C4-2B (cell line): ENCODE data around the gene OOSP4B.

Experiments
- ZFX ChIP-seq: fragments of 450-650 bp; IDR thresholded peaks from 2 replicates; pipeline ENCODE4 v1.6.1; 2017
- TF ChIP-seq, protein P1 (sequence below): fragments of 450-650 bp; conservative IDR thresholded peaks from 2 replicates; pipeline ENCODE4 v1.5.1; 2017; ENCODE audit warnings: mild to moderate bottlenecking

GRCh38 chr11:60056349-60056969 is 39.5 kb downstream of the OOSP4B start, which contains the start of gene MS4A3:
- TF ChIP-seq, protein P1, sequence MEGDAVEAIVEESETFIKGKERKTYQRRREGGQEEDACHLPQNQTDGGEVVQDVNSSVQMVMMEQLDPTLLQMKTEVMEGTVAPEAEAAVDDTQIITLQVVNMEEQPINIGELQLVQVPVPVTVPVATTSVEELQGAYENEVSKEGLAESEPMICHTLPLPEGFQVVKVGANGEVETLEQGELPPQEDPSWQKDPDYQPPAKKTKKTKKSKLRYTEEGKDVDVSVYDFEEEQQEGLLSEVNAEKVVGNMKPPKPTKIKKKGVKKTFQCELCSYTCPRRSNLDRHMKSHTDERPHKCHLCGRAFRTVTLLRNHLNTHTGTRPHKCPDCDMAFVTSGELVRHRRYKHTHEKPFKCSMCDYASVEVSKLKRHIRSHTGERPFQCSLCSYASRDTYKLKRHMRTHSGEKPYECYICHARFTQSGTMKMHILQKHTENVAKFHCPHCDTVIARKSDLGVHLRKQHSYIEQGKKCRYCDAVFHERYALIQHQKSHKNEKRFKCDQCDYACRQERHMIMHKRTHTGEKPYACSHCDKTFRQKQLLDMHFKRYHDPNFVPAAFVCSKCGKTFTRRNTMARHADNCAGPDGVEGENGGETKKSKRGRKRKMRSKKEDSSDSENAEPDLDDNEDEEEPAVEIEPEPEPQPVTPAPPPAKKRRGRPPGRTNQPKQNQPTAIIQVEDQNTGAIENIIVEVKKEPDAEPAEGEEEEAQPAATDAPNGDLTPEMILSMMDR, result no peak
- TF ChIP-seq ZFX, result no peak
